Lower lobe of right lung (tissue), 2 donors: ENCODE results near the gene RFT1. TPM values are rescaled to one million over a fixed set of nuclear protein-coding genes. Genes with fewer than 3 reads are reported as not detected.
A peak's percentile ranks its signal among the peaks of the same experiment; 100 is the strongest.

Source experiments
- ATAC-seq, 2 donors: fragments of 200-7000 bp; cut with Tn5 transposase; one replicate each; pipeline ENCODE4 v1.9.1; 2020 to 2022; ENCODE audit warnings: mild to moderate bottlenecking in 2 of 2, moderate library complexity in 2 of 2
- DNase-seq: peaks from one replicate; pipeline ENCODE4 v3.0.0-alpha.2; 2020
- H3K27ac ChIP-seq: fragments of 200-600 bp; one replicate; pipeline ENCODE4 v1.8.0; 2022
- H3K27me3 ChIP-seq: fragments of 200-600 bp; one replicate; pipeline ENCODE4 v1.8.0; 2022; ENCODE audit warnings: low read depth
- H3K36me3 ChIP-seq: fragments of 200-600 bp; one replicate; pipeline ENCODE4 v1.8.0; 2022; ENCODE audit warnings: mild to moderate bottlenecking
- H3K4me1 ChIP-seq: fragments of 200-600 bp; one replicate; pipeline ENCODE4 v1.8.0; 2022
- H3K4me3 ChIP-seq: fragments of 200-600 bp; one replicate; pipeline ENCODE4 v1.8.0; 2022; ENCODE audit warnings: mild to moderate bottlenecking
- H3K9me3 ChIP-seq: fragments of 200-600 bp; one replicate; pipeline ENCODE4 v1.8.0; 2022
- intact Hi-C: fragments of 100-400 bp; cut with DNase I; formaldehyde crosslinking; loops from one replicate; pipeline ENCODE4 v1.11.0; 2022
- total RNA-seq: library from RNA; stranded (reverse); fragmentation: NEBNext Ultra II Directional; extraction: Animal tissue kit (Norgen Biotek cat#: 25700); gene quantifications from one replicate; pipeline ENCODE4 v1.2.1, GENCODE V29; 2021
- TF ChIP-seq, protein P1 (sequence below): fragments of 200-600 bp; IDR thresholded peaks from one replicate; pipeline ENCODE4 v1.8.0; 2022; ENCODE audit warnings: antibody characterized with exemption, mild to moderate bottlenecking
- donor health status: DM: no; HTN: yes; CAD: no; lungs with severe emphysema.

The RFT1 gene
- total RNA-seq, 1 donor from 2014 or later = 18.3 TPM

DNA sequence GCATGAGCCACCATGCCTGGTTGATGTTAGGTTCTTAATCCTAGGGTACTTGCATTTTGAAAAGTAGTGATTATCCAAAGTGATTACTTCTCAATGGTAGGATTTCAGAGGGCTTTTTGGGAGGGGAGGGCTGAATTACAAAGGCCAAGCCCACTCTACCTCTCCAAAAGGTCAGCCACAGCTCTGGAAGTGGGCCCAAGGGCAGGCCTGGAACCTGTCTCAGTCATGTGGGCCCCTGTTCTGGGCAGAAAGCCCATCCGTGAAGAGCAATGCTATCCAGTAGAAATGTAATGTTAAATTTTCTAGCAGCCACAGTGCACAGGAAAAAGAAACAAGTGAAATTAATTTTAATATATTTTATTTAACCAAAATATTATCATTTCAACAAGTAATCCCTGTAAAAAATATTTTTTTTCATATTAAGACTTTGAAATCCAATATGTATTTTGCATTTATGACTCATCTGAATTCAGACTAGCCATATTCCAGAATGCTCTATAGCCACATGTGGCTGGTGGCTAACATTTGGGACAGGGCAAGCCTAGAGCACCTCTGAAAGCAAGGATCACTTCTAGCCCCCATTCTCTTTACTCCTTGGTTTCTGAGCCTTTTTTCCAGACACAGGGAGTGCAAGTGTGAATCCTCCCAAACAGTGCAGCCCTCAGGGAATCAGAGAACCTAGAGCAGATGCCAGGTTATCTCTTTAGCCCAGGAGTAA, 16.8 kb downstream of the RFT1 start:
- Histone ChIP-seq H3K9me3 (no peaks in the 10 kb centered on the region), H3K27ac (no peak overlapping the region), H3K4me3 (no peak overlapping the region), H3K36me3 (peaks cover 64% of the 10 kb centered on the region), H3K27me3 (no peaks in the 10 kb centered on the region), H3K4me1 (peaks cover 11% of the 10 kb centered on the region)
- ATAC-seq = no peak
- DNase-seq = no peak
- TF ChIP-seq, protein P1, sequence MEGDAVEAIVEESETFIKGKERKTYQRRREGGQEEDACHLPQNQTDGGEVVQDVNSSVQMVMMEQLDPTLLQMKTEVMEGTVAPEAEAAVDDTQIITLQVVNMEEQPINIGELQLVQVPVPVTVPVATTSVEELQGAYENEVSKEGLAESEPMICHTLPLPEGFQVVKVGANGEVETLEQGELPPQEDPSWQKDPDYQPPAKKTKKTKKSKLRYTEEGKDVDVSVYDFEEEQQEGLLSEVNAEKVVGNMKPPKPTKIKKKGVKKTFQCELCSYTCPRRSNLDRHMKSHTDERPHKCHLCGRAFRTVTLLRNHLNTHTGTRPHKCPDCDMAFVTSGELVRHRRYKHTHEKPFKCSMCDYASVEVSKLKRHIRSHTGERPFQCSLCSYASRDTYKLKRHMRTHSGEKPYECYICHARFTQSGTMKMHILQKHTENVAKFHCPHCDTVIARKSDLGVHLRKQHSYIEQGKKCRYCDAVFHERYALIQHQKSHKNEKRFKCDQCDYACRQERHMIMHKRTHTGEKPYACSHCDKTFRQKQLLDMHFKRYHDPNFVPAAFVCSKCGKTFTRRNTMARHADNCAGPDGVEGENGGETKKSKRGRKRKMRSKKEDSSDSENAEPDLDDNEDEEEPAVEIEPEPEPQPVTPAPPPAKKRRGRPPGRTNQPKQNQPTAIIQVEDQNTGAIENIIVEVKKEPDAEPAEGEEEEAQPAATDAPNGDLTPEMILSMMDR = no peak
- intact Hi-C loops = no loop called here

DNA sequence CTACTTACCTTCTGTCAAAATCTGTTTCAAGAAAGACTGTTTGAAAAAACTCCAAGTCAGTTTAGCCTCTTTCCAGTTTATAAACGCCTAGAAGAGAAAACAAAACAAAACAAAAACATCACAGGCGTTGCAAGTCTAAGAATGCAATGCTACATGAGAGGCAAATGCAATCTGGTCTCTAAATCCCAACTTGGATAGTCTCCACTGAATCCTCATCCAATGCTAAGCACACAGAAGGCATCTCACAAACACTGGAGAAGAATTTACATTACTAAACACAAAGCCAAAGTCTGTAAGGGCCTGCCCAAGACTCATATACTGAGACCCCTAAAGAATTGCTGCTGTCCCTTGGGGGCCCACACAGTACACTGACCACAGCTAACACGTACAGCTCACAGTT, 18.4 kb downstream of the RFT1 start:
- Histone ChIP-seq H3K4me1 (peaks cover 11% of the 10 kb centered on the region), H3K27me3 (no peaks in the 10 kb centered on the region), H3K27ac (no peak overlapping the region), H3K9me3 (no peaks in the 10 kb centered on the region), H3K36me3 (peaks cover 56% of the 10 kb centered on the region), H3K4me3 (no peak overlapping the region)
- TF ChIP-seq, protein P1 = no peak
- intact Hi-C loops = no loop called here
- DNase-seq (no peak), ATAC-seq (no peak)

DNA sequence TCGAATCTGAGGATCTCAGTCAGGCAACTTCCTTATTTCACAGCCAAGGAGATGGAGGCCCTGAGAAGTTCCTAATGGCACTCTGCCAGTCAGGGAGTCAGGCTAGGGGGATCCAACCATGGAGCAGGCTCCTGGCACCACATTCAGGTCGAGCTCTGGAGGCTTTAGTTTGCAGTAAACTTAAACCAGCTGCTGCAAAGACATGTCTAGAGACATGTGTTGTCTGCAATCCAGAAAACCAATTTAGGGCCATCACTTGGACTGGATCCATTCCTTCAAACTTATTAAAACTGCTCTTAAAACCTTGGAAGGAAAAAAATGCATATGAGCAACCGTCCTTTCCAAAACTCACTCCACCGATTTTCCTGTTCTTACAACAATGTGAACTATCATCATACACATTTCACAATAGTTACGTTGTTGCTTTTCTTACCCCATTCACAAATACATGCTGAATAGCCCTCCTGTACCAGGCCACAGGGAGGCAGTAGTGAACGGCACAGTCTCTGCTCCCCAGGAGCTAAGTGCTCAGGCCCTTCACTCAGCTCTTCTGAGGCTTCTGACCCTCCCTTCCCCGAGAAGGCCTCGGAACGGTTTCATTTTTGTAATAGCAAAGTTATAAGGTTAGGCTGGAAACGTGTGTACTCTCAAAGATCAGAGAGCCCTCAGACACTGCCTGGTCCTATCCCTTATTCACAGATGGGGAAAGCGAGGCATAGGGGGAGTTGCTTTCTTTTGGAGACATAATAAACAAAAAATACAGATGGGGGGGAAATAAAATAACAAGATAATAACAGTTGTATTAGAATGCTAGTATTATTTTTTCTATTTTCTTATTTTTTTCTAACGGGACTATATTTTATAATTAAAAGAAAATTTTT, 20.1 kb downstream of the RFT1 start:
- TF ChIP-seq, protein P1 = peak; percentile 66
- Histone ChIP-seq H3K27ac (peak overlapping the region; percentile 32), H3K4me1 (peaks cover 11% of the 10 kb centered on the region), H3K36me3 (peaks cover 59% of the 10 kb centered on the region), H3K27me3 (no peaks in the 10 kb centered on the region), H3K4me3 (no peak overlapping the region), H3K9me3 (no peaks in the 10 kb centered on the region)
- ATAC-seq (peak; percentile 95 to 96), DNase-seq (peak; percentile 84)
- intact Hi-C loops = no loop called here

DNA sequence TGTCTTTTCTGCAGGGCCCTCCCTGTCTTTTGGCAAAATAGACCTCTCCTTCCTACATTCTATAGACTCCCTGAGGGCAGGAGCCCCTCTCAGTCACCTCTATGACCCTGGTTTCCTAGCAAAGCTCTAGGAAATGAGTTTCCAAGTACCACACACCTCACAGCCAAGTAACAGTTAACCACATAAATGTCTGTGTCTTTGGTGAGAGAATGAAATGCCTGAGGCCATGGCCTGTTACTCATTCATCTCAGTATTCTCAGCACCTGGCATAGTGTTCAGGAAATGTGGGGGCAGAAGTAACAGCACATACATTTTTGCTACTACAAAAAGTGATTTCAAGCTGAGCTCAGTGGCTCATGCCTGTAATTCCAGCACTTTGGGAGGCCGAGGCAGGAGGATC, 21.0 kb downstream of the RFT1 start:
- TF ChIP-seq, protein P1 = no peak

DNA sequence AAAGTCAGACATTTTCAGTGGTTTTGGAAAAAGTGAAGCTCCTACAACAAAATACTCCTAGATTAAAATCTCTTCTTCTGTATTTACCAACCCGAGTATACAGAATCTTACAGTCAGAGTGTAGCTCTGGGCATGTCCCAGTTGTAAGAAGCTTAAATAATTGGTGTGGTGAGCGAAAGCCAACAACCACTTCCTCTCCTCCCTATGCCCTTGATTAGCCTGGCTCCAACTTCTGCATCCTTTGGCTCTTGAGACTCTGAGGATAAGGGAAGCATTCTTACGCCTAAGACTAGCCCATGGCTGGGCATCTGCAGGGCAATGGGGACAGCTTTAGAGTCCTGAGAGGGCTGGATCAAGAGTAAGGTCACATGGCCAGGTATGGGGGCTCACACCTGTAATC, 25.5 kb downstream of the RFT1 start:
- intact Hi-C loops = no loop called here
- DNase-seq = no peak
- Histone ChIP-seq H3K27me3 (no peaks in the 10 kb centered on the region), H3K36me3 (peaks cover 83% of the 10 kb centered on the region), H3K4me3 (no peak overlapping the region), H3K27ac (no peak overlapping the region), H3K4me1 (peaks cover 7% of the 10 kb centered on the region), H3K9me3 (no peaks in the 10 kb centered on the region)
- ATAC-seq = peak; percentile 42 to 65
- TF ChIP-seq, protein P1 = no peak

More for the DNA sequence above, 21.0 kb downstream of the RFT1 start:
- Histone ChIP-seq H3K27ac (peak overlapping the region; percentile 26), H3K4me3 (no peak overlapping the region), H3K27me3 (no peaks in the 10 kb centered on the region), H3K9me3 (no peaks in the 10 kb centered on the region), H3K36me3 (peaks cover 64% of the 10 kb centered on the region), H3K4me1 (peaks cover 11% of the 10 kb centered on the region)
- intact Hi-C loops = no loop called here
- ATAC-seq (no peak), DNase-seq (no peak)
